A673 (cell line): ENCODE measurements around the gene CEACAM1.

ENCODE experiments used
- CTCF ChIP-seq: fragments of 300-800, 200-600 bp; sonication (generic); conservative IDR thresholded peaks from 2 replicates; pipeline ENCODE4 v1.5.1; 2017; ENCODE audit warnings: low read depth, mild to moderate bottlenecking, antibody characterized with exemption, low read length, moderate library complexity, mixed read lengths
- EZH2 ChIP-seq: fragments of 200-600 bp; sonication (generic); IDR thresholded peaks from 2 replicates; pipeline ENCODE4 v1.6.1; 2017; ENCODE audit warnings: borderline replicate concordance, low read depth, mild to moderate bottlenecking, mixed read lengths, antibody characterized with exemption, low read length; ENCODE audit not compliant: poor library complexity, severe bottlenecking

DNA sequence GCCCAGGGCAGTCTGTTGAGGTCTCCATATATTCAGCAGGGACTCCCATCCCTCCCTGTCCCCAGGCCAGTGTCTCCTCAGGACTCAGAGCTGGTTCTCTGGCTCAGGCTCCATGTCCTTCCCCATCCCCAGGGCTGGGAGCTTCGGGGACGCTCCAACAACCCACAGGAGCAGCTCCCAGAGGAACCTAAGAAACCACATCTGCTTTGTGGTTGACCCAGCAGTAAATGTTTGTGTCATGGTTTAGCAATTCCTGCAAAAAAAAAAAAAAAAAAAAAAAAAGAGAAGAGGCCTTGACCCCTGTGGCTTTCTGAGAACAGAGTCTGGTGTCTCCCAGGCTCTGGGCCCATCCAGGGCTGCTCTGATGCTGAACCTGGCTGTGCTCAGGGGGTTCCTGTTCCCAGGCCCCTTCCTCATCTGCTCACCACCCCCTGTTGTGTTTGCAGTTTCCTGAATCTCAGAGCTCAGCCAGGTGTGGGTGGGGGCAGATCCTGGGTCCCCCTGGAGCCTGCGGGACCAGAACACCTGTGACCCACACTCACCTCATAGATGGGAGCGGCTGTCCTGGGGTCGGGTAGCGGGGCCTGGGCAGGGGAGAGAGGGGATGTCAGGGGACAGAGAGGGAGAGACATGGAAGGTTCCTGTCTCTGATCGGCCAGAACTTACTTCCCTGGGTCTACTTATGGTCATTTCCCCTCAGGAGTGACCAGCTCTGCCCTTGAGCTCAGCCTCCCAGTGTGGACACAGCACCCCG is 25.2 kb upstream of the CEACAM1 start:
- TF ChIP-seq CTCF, result no peak
- no peak for TF ChIP-seq EZH2
